HG02840 (cell line): Measurements from ENCODE around the gene DLGAP1.

Experiments
- ATAC-seq: cut with Tn5 transposase; IDR thresholded peaks from one replicate; pipeline ENCODE4 v1.9.1; 2021; ENCODE audit warnings: mild to moderate bottlenecking, moderate library complexity, moderate number of reproducible peaks; ENCODE audit not compliant: unreplicated experiment, low FRiP score

DLGAP1 gene

DNA sequence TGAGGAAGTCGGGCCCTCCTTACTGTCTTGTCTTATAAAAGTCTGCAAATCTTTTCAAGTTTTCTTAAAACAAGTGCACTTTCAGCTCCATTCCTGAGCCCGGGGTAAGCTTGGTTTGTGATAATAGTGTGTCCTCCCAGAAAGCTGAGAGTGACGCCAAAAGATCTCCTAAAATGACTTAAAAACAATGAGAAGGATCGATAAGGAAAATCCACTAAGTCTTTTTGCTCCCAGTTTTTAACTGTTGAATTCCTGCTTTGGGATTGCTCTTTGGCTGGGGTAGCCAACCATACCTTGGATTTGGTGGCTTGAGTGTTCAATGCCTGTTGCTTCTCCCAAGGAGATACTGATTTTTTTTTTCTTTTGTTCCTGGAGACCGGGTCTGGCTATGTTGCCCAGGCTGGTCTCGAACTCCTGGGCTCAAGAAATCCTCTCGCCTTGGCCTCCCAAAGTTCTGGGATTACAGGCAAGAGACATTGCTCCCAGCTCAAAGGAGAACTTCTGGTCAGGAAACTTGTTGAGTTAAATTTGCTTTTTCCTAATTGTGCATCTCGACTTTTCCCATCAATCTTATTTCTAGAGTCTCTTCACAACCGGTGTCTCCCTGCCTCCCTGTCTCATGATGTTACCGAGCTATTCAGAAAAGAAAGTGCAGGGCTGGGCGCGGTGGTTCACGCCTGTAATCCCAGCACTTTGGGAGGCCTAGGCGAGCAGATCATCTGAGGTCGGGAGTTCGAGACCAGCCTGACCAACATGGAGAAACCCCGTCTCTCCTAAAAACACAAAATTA lies 1002.2 kb downstream of the DLGAP1 start:
- ATAC-seq: no peak

DNA sequence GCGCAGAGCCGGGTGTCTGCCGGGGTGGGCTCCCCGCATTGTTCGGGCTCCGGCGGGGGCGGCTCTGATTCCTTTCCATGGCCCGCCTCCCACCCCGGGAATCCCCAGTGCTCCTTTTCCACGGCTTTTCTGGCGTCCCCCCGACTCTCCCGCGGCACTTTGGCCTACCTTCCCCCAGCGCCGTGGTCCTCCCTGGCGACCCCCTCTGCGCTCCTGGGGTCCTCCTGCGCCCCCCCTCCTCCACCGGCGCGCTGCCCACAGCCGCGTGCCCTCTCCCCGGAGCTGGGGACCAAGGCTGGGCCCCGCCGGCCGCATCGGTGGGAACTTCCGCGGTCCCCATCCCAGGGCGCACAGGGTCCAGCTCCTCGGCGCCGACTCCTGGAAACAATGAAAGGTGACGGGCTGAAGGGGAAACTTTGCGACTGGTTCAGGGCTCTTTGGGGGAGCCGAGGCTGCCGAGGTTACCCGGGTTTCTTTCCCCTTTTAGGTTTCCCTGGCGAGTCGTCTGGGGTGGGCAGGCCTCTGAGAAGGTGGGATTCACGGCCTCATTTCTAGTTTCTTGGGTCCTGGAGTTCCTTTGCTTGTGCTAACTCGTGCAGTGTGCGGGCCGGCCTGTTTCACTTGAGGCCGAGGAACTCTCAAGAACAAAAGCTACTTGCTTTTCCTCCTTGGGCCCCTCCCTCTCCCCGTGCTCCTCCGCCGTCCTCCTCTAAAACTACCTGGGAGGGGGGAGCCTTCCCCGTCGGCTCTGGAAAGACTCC lies 1002.9 kb downstream of the DLGAP1 start:
- ATAC-seq: no peak

DNA sequence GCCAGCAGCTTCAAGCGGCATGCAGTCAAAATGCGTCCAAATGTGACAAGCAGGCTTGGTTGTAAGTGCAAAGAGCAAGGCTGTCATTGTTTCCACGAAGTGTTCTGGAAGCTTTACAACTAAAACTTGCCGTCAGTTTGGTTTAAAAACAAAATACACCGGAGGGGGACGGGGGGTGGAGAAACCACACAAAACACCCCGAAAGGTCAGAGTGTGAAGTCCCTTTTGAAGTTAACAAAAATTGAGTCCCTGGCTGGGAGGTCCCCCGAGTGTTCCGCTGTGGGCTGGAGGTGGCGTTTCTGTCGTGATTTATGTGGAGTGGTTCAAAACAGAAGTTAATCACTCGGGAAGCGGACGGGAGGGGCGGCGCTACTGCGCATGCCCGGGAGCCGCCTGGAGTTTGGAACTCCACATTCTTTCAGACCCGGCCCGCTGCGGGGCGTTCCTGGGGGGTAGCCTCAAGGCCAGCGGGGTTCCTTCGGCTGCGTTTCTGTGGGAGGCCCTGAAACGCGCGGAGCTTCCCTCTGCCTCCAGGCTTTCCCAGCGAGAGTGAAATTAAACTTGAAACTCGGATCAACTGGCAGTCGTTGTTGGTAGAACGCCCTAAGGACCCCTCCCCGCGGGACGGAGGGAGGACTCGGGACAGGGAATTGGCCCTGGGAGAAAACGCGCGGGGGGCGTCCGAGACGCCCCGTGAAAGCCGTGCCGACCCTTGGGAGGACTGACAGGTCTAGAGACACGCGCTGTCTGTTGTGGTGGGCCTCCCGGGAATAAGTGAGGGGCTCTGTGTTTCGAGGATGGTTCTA lies 1003.7 kb downstream of the DLGAP1 start:
- ATAC-seq: no peak

DNA sequence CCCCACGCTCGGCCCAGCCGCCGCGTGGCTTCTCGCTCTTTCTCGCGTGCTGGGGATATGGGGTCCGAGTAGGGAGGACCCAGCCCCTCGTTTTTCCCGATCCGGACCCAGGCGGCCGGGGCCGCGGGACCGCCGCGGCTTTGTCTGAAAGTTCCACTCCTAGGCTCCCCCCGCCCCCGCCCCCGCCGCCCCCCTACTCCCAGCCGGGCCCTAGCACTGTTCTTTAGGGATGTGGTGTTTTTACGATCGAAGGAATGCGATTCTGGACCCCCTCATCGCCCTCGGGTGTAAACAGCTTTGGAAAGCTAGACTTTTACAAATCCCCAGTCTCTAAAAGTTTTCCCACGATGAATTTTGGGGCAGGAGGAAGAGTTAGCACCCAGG lies 1004.3 kb downstream of the DLGAP1 start:
- no peak for ATAC-seq

DNA sequence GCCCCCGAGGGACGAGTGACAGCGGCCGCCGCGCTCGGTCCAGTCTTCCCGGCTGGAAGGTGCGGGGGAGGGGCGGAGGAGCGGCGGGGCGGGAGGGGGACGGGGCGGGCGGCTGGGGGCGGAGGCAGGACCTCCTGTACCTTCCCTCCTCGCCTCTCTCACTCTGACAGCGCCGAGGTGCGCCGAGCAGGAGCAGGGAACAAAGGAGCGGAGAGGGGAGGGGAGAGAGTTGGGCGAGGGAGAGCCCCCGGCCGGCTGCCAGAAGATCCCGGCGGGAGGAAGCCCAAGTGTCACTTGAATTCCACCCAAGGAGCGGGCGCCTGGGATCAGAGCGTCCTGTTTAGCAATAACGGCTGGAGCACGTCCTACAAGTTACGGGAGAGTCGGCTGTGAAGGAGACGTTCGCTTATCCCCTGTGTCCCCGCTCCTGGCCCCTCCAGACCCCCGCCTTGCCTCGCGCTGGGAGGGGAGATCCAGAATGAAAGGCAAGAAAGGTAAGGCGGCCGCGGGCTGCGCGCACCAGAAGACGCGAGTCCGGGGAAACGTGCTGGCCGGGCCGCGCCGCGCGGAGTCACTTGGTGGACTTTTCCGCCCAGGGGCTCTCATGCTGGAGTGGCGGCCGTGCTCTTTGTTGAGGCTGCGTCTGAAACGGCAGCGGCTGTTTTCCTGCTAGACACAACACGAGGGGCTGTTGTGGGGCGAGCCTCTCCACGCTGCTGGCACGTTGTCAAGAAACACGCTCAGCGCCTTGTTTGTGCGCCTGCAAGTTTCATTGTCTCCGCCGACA lies 1004.9 kb downstream of the DLGAP1 start, which contains the start of gene TGIF1:
TSS of gene TGIF1 (plus strand) at position 161 of the 787 bp plus-strand sequence. CDS start at position 479, 318 bp downstream.
- ATAC-seq: no peak

DNA sequence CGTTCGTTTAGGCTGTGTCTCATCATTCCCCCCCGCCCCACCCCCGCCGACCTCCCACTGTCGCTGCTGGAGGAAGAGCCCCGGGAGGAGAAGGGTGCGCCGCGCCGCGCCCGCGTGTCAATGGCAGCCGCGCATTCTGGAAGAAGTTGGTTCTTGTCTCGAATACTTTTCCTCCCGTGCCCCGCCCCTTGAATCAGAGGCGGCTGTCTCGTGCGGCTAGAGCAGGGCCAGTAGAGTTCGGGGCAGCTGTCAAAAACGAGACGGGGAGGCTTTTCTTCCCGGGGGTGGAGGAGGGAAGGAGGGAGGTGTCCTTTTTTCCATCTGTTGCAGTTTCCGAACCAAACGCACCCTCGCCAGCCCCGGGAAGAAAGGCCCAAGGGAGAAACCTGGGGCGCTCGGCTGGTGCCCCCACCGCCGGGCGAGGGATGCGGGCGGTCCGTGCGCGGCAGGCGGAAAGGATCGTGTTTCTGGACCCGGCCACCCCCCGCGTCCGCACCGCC lies 1005.5 kb downstream of the DLGAP1 start:
- no peak for ATAC-seq

DNA sequence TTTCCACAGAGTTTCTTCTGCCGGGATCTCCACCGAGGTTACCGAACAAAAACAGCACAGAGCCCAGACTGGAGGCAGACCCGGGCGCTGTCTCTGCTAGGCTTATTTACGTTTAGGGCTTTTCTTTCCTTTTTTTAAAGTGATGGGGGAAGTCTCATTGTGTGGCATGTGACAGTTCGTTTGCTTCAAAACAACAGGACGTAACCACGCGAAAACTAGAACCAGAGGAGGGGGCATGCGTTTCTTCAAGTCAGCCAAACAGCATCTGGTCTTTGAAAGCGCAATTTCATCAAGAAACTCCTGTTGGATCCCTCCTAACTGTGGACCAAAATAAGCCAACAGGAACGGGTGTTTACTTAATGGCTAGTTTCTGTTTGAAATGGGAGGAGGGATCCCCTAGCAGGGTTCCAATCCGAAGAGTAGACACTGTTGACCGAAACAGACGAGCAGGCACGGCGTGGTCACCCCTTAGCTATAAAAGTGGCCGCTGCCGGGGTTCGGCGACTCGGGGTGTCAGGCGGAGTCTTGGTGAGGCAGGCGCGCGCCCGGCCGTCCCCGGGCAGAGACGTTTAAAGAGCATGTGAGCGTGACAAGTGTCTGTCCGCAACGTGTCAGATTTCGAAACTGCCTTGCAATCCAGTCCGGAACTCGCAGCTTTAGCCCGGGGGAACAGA lies 1006.1 kb downstream of the DLGAP1 start:
- ATAC-seq: no peak

DNA sequence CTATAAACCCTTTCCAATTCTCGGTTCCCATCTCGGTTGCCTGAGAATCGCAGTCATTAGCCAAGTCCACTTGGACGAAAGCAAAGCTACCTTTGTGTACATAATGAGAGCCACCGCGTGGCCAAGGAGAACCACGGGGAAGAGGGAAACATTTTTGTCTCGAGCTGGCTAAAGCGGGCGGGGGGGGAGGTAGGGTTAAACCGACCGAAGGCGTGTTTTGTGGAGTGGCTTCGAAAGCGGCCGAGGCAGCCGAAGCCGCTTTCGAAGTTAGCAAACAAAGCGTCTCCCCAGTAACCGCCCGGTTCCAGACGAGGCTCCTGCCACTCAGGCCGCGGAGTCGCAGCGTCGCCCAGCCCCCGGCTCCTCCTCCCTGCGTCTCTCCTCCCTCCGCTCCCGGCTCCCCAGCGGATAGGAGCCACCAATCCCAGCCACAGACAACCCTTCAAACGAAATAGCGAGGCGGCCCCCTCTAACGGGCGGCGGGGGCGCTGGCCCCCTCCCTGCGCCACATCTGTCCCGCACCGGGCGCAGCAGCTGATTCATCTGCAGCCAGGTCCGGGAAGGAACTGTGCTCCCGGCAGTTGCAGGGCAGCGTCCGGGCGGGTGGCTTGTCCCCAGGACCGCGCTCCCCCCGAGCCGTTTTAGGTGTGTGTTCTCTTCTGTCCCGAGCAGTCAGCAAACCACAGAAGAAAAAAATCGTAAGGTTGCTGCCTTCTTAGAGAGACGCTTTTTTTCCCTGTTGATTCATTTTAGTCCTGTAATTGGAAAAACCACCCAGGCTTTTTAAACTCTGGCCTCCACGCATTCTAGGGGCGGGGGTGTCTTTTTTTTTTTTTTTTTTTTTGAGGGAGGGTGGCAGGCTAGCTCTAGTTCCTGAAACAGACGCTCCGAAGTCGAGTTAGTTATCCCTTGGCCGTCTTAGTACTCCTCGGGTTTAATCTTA lies 1006.9 kb downstream of the DLGAP1 start:
- peak; percentile 59 for ATAC-seq

DNA sequence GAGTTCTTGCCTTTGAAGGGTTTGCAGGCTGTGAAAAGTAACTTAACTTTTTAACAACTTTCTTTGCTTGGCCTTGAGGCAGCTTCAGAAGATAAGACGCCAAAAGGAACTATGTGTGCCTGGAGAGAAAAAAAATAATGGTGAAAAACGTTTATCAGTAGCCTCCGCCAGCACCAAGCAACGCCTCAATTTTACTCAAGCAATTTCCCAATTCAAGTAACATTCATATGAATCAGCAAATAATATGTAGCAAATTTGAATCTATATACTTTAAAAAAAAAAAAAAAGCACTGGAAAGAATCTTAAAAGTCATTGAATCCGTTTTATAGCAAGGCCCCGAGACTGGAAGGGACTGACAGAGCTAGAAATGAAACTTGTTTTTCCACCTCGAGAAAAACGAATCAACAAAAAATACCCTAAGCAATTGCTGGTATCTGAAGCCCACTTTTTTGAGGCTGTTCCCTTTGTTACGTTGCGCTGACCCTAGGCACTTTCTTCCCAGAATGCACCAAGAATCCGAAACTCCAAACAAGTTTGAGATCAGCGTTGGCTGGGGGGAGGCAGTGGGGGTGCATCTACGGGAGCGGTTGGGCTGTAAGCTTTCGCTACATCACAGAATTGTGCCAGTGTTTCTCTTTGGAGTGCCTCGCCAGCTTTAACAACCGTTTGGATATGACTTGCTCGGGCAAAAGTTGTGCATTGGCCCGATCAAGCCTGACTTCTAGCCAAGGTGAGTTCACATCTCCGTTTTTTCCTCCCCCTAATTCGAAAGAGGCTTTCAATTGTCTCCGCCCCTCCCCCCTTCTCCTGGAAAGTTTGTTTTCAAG lies 1007.8 kb downstream of the DLGAP1 start:
- ATAC-seq: no peak
